Measurements from ENCODE around the gene SHC2. TPM values are rescaled to one million over a fixed set of nuclear protein-coding genes. Genes with fewer than 3 reads are reported as not detected.
"Not testable (repeated sequence)": the region's sequence is repeated elsewhere in the genome, so short reads cannot be mapped to it uniquely, and the experiment has no call there.

SHC2 gene
- total and polyA plus RNA-seq, 11 donors, result 6.7 to 35.8 (median 14.6) TPM

DNA sequence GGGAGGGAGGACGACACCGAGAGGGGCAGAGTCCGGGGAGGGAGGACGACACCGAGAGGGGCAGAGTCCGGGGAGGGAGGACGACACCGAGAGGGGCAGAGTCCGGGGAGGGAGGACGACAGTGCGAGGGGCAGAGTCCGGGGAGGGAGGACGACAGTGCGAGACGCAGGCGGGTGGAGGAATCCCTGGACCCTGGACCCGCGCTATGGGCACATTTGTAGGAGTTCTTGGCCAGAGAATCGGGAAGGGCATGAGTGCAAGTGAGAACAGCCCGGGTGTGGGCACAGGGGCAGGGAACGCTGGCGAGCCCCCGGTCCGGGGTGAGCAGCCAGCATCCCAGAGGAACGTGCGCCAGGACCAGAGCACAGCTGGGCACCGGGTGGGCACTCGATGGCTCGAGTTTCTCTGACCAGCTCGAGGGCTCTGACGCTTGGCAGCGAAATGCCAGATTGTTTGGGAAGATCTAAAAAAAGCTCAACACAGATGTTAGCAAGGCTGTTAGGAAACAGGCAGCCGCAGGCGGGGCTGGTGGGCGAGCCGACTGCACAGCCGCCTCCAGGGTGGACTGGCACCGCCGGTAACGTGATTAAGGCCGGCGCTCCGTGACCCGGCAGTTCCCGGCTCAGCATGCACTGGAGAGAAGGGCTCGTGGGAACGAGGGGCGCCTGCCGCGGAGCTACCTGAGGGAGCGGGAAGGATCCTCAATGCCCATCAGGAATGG, 33.9 kb downstream of the SHC2 start:
- peaks cover 0 to 19% (median 0%) of the 10 kb centered on the region in 9 donors for H3K36me3 ChIP-seq
- 71 to 79% (median 77%) methylated on average over 48 to 51 of the region's 51 CpGs for WGBS, 4 donors
- H3K9me3 ChIP-seq, result no peaks in the 10 kb centered on the region
- no peaks in the 10 kb centered on the region for H3K27me3 ChIP-seq
- peaks cover 0 to 3% (median 0%) of the 10 kb centered on the region in 12 donors for H3K4me1 ChIP-seq
- no peak overlapping the region for H3K27ac ChIP-seq
- ATAC-seq (peak in 2 of 4 donors; percentile 38 to 67), DNase-seq (peak in 1 of 5 donors; percentile 36)
- intact Hi-C loops (cut with DNase I), result no loop called here
- TF ChIP-seq, protein P1, sequence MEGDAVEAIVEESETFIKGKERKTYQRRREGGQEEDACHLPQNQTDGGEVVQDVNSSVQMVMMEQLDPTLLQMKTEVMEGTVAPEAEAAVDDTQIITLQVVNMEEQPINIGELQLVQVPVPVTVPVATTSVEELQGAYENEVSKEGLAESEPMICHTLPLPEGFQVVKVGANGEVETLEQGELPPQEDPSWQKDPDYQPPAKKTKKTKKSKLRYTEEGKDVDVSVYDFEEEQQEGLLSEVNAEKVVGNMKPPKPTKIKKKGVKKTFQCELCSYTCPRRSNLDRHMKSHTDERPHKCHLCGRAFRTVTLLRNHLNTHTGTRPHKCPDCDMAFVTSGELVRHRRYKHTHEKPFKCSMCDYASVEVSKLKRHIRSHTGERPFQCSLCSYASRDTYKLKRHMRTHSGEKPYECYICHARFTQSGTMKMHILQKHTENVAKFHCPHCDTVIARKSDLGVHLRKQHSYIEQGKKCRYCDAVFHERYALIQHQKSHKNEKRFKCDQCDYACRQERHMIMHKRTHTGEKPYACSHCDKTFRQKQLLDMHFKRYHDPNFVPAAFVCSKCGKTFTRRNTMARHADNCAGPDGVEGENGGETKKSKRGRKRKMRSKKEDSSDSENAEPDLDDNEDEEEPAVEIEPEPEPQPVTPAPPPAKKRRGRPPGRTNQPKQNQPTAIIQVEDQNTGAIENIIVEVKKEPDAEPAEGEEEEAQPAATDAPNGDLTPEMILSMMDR (IDR thresholded peaks at IDR 0.05), result no peak
- no peak for TF ChIP-seq POLR2A (IDR thresholded peaks at IDR 0.05)
- no peak overlapping the region for H3K4me3 ChIP-seq

DNA sequence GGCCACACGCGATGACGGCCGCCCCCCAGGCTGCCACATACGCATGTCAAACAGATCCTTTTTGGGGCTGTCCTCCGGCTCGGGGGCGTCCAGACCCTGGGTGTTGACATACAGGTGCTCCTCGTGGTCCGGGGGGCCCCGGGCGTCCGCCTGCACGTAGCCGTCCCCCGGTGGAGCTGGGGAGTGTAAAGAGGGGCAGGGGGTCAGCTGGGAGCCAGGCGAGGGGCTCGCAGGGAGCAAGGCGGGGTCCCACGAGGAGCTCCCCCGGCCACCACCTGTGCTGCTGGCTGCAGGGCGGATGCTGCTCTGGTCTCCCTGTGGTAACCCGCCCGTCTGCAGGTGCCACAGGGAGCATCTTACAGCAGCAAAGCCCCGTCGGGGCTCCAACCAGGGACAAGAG, 35.8 kb downstream of the SHC2 start:
- no peak overlapping the region for H3K27ac ChIP-seq
- 91 to 96% (median 93%) methylated on average over 16 to 26 of the region's 26 CpGs for WGBS, 4 donors
- no peaks in the 10 kb centered on the region for H3K9me3 ChIP-seq
- no peak overlapping the region for H3K4me3 ChIP-seq
- peak in 1 of 4 donors; percentile 9 for ATAC-seq
- H3K27me3 ChIP-seq, result no peaks in the 10 kb centered on the region
- no peak for TF ChIP-seq POLR2A (IDR thresholded peaks at IDR 0.05)
- TF ChIP-seq, protein P1 (IDR thresholded peaks at IDR 0.05), result no peak
- H3K36me3 ChIP-seq, result peaks cover 0 to 20% (median 0%) of the 10 kb centered on the region in 9 donors
- peak in 1 of 5 donors; percentile 56 for DNase-seq
- intact Hi-C loops (cut with DNase I), result no loop called here
- H3K4me1 ChIP-seq, result peaks cover 0 to 7% (median 0%) of the 10 kb centered on the region in 12 donors

DNA sequence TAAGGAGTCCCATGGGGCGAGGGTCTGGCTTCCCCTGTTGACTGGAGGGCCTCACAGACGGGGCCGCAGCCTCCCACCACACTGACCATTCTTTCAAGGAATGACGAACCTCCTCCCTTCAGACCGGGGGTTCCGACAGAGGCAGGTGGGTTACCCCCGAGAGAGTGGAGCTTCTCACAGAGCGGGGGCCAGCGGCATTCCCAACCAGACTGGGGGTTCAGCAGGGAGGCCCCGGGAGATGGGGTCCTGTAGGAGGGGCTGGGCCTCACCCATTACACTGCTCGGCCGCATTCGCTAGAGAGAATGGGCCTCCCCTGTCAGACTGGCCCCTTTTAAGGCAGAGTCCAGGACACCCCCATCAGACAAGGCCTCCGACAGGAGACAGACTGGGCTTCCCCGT, 36.3 kb downstream of the SHC2 start:
- H3K4me1 ChIP-seq, result peaks cover 0 to 12% (median 2%) of the 10 kb centered on the region in 12 donors
- no peaks in the 10 kb centered on the region for H3K9me3 ChIP-seq
- DNase-seq, result no peak
- H3K36me3 ChIP-seq, result peaks cover 0 to 20% (median 0%) of the 10 kb centered on the region in 9 donors
- peak in 1 of 4 donors; percentile 10 for ATAC-seq
- no peaks in the 10 kb centered on the region for H3K27me3 ChIP-seq
- TF ChIP-seq POLR2A (IDR thresholded peaks at IDR 0.05), result no peak
- TF ChIP-seq, protein P1 (IDR thresholded peaks at IDR 0.05), result no peak
- H3K4me3 ChIP-seq, result no peak overlapping the region
- 89 to 97% (median 95%) methylated on average over 11 to 15 of the region's 15 CpGs for WGBS, 4 donors
- no peak overlapping the region for H3K27ac ChIP-seq
- intact Hi-C loops (cut with DNase I), result no loop called here

DNA sequence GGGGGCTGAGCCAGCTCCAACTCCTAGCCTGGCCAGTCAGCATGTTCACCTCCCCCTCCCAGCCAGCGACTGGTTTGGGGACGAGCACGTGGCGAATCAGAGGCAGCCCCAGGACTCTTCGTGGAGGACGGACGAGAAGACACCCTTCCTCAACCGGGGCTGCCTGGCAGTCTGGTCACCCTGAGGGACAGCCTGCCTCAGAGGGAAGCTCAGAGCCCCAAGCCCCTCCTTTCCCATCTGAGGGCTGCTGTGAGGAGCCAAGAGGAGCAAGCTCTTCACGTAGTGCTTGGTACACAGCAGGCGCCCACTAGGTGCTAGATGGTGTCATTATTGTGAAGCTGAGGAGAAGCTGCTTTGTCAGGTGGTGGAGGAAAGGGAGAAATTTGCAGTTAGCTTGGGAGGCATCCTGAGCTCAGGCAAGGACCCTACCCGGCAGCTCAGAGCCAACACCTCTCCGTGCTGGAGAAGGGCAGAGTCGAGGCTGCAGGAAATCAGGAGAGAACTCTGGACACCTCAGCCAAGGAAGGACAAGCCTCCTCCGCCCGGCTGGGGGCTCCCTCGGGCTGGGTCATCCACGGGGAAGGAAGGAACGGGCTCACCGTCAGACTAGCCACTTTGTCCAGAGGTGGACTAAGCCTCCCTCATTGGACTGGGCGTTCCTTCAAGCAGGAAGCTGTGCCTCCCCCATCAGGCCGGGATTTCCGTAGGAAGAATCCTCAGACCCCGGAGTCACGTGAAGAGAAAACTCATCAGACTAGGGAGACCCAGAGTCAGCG, 37.0 kb downstream of the SHC2 start:
- intact Hi-C loops (cut with DNase I), result no loop called here

DNA sequence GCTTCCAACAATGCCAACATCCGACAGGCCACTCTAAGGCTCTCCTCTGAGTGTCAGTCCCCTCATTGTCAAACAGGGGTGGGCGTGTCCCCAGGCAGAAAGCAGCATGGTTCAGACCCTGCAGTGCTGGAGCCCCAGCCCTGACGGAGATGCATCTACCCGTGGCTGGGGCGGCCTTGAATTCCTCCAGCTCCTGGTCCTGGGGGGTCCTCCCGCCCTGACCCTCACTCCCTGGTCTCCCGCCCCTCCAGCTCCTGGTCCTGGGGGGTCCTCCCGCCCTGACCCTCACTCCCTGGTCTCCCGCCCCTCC, 38.0 kb downstream of the SHC2 start:
- WGBS, 4 donors, result 81 to 89% (median 85%) methylated on average over 6 to 8 of the region's 9 CpGs
- intact Hi-C loops (cut with DNase I); ATAC-seq: not testable (repeated sequence)

More for the DNA sequence above, 37.0 kb downstream of the SHC2 start:
- no peak overlapping the region for H3K27ac ChIP-seq
- peaks cover 0 to 20% (median 0%) of the 10 kb centered on the region in 9 donors for H3K36me3 ChIP-seq
- peak in 1 of 5 donors; percentile 46 for DNase-seq
- H3K4me3 ChIP-seq, result no peak overlapping the region
- peaks cover 0 to 17% (median 2%) of the 10 kb centered on the region in 12 donors for H3K4me1 ChIP-seq
- TF ChIP-seq POLR2A (IDR thresholded peaks at IDR 0.05), result no peak
- TF ChIP-seq, protein P1 (IDR thresholded peaks at IDR 0.05), result no peak
- H3K9me3 ChIP-seq, result no peaks in the 10 kb centered on the region
- no peak for ATAC-seq
- H3K27me3 ChIP-seq, result no peaks in the 10 kb centered on the region
- 72 to 92% (median 79%) methylated on average over 10 to 25 of the region's 25 CpGs for WGBS, 4 donors

More for the DNA sequence above, 38.0 kb downstream of the SHC2 start:
- Histone ChIP-seq H3K4me1 (peaks cover 0 to 17% (median 2%) of the 10 kb centered on the region in 12 donors), H3K36me3 (peaks cover 0 to 22% (median 0%) of the 10 kb centered on the region in 9 donors)
- peak in 1 of 5 donors; percentile 19 for DNase-seq
- H3K4me3 ChIP-seq, H3K9me3 ChIP-seq, H3K27ac ChIP-seq, H3K27me3 ChIP-seq: not testable (repeated sequence)
